Nucleus accumbens (tissue), 56 donors: ENCODE data around the gene NDRG2.
"Not testable (repeated sequence)": the region's sequence is repeated elsewhere in the genome, so short reads cannot be mapped to it uniquely, and the experiment has no call there.

ENCODE experiments used
- DNase-seq, 56 donors: peaks; one replicate each; lab custom pipeline; 2025; lab: John Stamatoyannopoulos, UW

Gene NDRG2

GRCh38 chr14:21016413-21017190 lies 8.3 kb downstream of the NDRG2 start:
- no peak for DNase-seq

- no peak for DNase-seq
Observed at GRCh38 chr14:21015312-21015711, 9.5 kb downstream of the NDRG2 start.

GRCh38 chr14:21014761-21015190 lies 10.1 kb downstream of the NDRG2 start:
- peak in 53 of 56 donors; percentile 22 to 95 (median 79) for DNase-seq

- no peak for DNase-seq
Observed at GRCh38 chr14:21011136-21011535, 13.7 kb downstream of the NDRG2 start.

GRCh38 chr14:21009721-21010120 lies 15.1 kb downstream of the NDRG2 start:
- DNase-seq = not testable (repeated sequence)

- no peak for DNase-seq
Observed at GRCh38 chr14:21003788-21004346, 21.0 kb downstream of the NDRG2 start.

- no peak for DNase-seq
Observed at GRCh38 chr14:21001218-21001617, 23.6 kb downstream of the NDRG2 start.

- no peak for DNase-seq
Observed at GRCh38 chr14:20999591-20999990, 25.3 kb downstream of the NDRG2 start.

- DNase-seq = no peak
Observed at GRCh38 chr14:20998674-20999366, 26.0 kb downstream of the NDRG2 start, which contains the start of gene SLC39A2. TSS of gene SLC39A2 (plus strand) at chr14:20999293. CDS start at chr14:20999447, 154 bp downstream.

- no peak for DNase-seq
Observed at GRCh38 chr14:20998139-20998538, 26.7 kb downstream of the NDRG2 start.

GRCh38 chr14:20997564-20997963 lies 27.3 kb downstream of the NDRG2 start:
- DNase-seq = no peak

GRCh38 chr14:20997115-20997514 lies 27.7 kb downstream of the NDRG2 start:
- DNase-seq = no peak

- DNase-seq = no peak
Observed at GRCh38 chr14:20996521-20996920, 28.3 kb downstream of the NDRG2 start.

GRCh38 chr14:20989787-20990600 lies 34.9 kb downstream of the NDRG2 start, which contains the start of gene METTL17:
TSS of gene METTL17 (plus strand) at chr14:20989980. CDS start at chr14:20990003, 23 bp downstream.
- peak; percentile 44 to 96 (median 87) for DNase-seq

GRCh38 chr14:20989471-20989786 lies 35.4 kb downstream of the NDRG2 start:
- DNase-seq = no peak

- DNase-seq = no peak
Observed at GRCh38 chr14:20988717-20989470, 36.0 kb downstream of the NDRG2 start.

GRCh38 chr14:20986811-20987210 lies 38.0 kb downstream of the NDRG2 start:
- peak in 6 of 56 donors; percentile 8 to 34 (median 12) for DNase-seq

- DNase-seq = not testable (repeated sequence)
Observed at GRCh38 chr14:20985650-20986049, 39.2 kb downstream of the NDRG2 start.

- no peak for DNase-seq
Observed at GRCh38 chr14:20982646-20983369, 42.1 kb downstream of the NDRG2 start.
